HEK293 (cell line): ENCODE data around the gene HOXB7.

ENCODE experiments used
- CTCF ChIA-PET: fragments of 350-600 bp; formaldehyde crosslinking; extraction: SDS; loops from one replicate; lab custom pipeline; 2021; ENCODE audit warnings: antibody characterized with exemption; lab: Yijun Ruan, JAX
- POLR2A ChIA-PET: fragments of 300-600 bp; formaldehyde crosslinking; extraction: SDS; loops from one replicate; lab custom pipeline; 2020; ENCODE audit warnings: antibody characterized with exemption, inconsistent platforms; lab: Yijun Ruan, JAX
- H3K27ac ChIP-seq: fragments of 200-500 bp; sonication (Bioruptor generic); 2 replicates; pipeline ENCODE4 v1.5.1; 2014; ENCODE audit warnings: low read depth, low read length, control low read depth, inconsistent platforms; ENCODE audit errors: extremely low read depth
- H3K36me3 ChIP-seq, 2 experiments: fragments of 200-500 bp in 1 of 2; sonication (Bioruptor generic) in 1 of 2; 1 replicate in 1 of 2; 2 replicates in 1 of 2; pipeline ENCODE4 v1.5.1; 2014 to 2017; ENCODE audit warnings: inconsistent platforms in 2 of 2, low read length in 2 of 2; ENCODE audit not compliant: control insufficient read depth in 2 of 2, insufficient read depth in 1 of 2
- H3K4me1 ChIP-seq: fragments of 200-500 bp; sonication (Bioruptor generic); 2 replicates; pipeline ENCODE4 v1.5.1; 2014; ENCODE audit warnings: mild to moderate bottlenecking, low read length, inconsistent platforms; ENCODE audit not compliant: control insufficient read depth, insufficient read depth
- H3K4me3 ChIP-seq: 2 replicates; pipeline ENCODE4 v1.5.1; 2011; ENCODE audit warnings: low read depth, mild to moderate bottlenecking, control low read depth, low read length, moderate library complexity
- H3K9me3 ChIP-seq: fragments of 200-500 bp; sonication (Bioruptor generic); 2 replicates; pipeline ENCODE4 v1.5.1; 2014; ENCODE audit warnings: low read depth, low read length, inconsistent platforms; ENCODE audit not compliant: control insufficient read depth, insufficient read depth
- ELK4 ChIP-seq: IDR thresholded peaks from 2 replicates; pipeline ENCODE4 v1.6.1; 2011; ENCODE audit warnings: mild to moderate bottlenecking, low read depth, low read length, borderline replicate concordance
- FEZF1 ChIP-seq: fragments of 450-650 bp; formaldehyde crosslinking; IDR thresholded peaks from 2 replicates; pipeline ENCODE4 v1.5.1; 2016; ENCODE audit warnings: missing biosample characterization, missing genetic modification characterization
- KLF7 ChIP-seq: fragments of 450-650 bp; formaldehyde crosslinking; IDR thresholded peaks from 2 replicates; pipeline ENCODE4 v1.5.1; 2016; ENCODE audit warnings: missing biosample characterization, missing genetic modification characterization, borderline replicate concordance
- PRDM1 ChIP-seq: fragments of 450-650 bp; formaldehyde crosslinking; IDR thresholded peaks from 2 replicates; pipeline ENCODE4; 2016; ENCODE audit warnings: missing biosample characterization, missing genetic modification characterization
- PRDM10 ChIP-seq: fragments of 450-650 bp; formaldehyde crosslinking; IDR thresholded peaks from 2 replicates; pipeline ENCODE4 v1.5.1; 2016; ENCODE audit warnings: missing biosample characterization, missing genetic modification characterization
- SP2 ChIP-seq: fragments of 450-650 bp; formaldehyde crosslinking; IDR thresholded peaks from 2 replicates; pipeline ENCODE4 v1.5.1; 2016; ENCODE audit warnings: missing biosample characterization, missing genetic modification characterization
- ZFP69B ChIP-seq: fragments of 450-650 bp; formaldehyde crosslinking; IDR thresholded peaks from 2 replicates; pipeline ENCODE4 v1.5.1; 2016; ENCODE audit warnings: missing biosample characterization, missing genetic modification characterization
- ZNF214 ChIP-seq: fragments of 450-650 bp; formaldehyde crosslinking; IDR thresholded peaks from 2 replicates; pipeline ENCODE4 v1.5.1; 2017; ENCODE audit warnings: missing biosample characterization, mild to moderate bottlenecking, missing genetic modification characterization, borderline replicate concordance
- ZNF366 ChIP-seq: fragments of 450-650 bp; formaldehyde crosslinking; conservative IDR thresholded peaks from 2 replicates; pipeline ENCODE4 v1.5.1; 2016; ENCODE audit warnings: missing biosample characterization, missing genetic modification characterization
- ZNF404 ChIP-seq: fragments of 450-650 bp; formaldehyde crosslinking; IDR thresholded peaks from 2 replicates; pipeline ENCODE4 v1.5.1; 2017; ENCODE audit warnings: missing biosample characterization, missing genetic modification characterization
- ZNF449 ChIP-seq: fragments of 450-650 bp; formaldehyde crosslinking; IDR thresholded peaks from 2 replicates; pipeline ENCODE4 v1.5.1; 2017; ENCODE audit warnings: missing biosample characterization, mild to moderate bottlenecking, missing genetic modification characterization, moderate library complexity
- ZNF549 ChIP-seq: fragments of 450-650 bp; IDR thresholded peaks from 2 replicates; pipeline ENCODE4 v1.5.1; 2018; ENCODE audit warnings: missing biosample characterization, missing genetic modification characterization, mild to moderate bottlenecking, inconsistent platforms, moderate library complexity
- ZNF596 ChIP-seq: fragments of 450-650 bp; IDR thresholded peaks from 2 replicates; pipeline ENCODE4 v1.5.0; 2018; ENCODE audit warnings: missing biosample characterization, mild to moderate bottlenecking, missing genetic modification characterization, moderate library complexity

HOXB7 gene

GRCh38 chr17:48639982-48640857 is 29.4 kb upstream of the HOXB7 start:
- H3K9me3 ChIP-seq = no peaks in the 10 kb centered on the region
- CTCF ChIA-PET = interaction anchor here (0.5 to 2.2 kb wide), 4 partner anchors 10 to 215 kb away, joined by 3 to 6 read pairs (median 5); no protein-coding TSS in a partner anchor
- H3K36me3 ChIP-seq = peaks cover 8 to 39% of the 10 kb centered on the region in 2 experiments; a peak in 1 of 3 replicates

GRCh38 chr17:48639136-48639535 is 28.3 kb upstream of the HOXB7 start:
- TF ChIP-seq SP2 (tag by site-specific recombination) (peak; percentile 31; the same call in 1 of the 2 replicates), ZNF404 (no peak), ZNF549 (tag by site-specific recombination) (no peak), KLF7 (tag by site-specific recombination) (no peak), ZFP69B (tag by site-specific recombination) (no peak), FEZF1 (tag by site-specific recombination) (0 out of 2 replicates have a peak, but pooled peaks have one; percentile 14), ZNF596 (tag by site-specific recombination) (no peak), ZNF366 (no peak), ZNF214 (tag by site-specific recombination) (no peak), ZNF449 (tag by site-specific recombination) (no peak), PRDM1 (tag by site-specific recombination) (no peak)
- Histone ChIP-seq H3K4me3 (no peak overlapping the region), H3K27ac (no peak overlapping the region), H3K4me1 (0 out of 2 replicates have a peak, but pooled peaks cover 2% of the 10 kb centered on the region), H3K36me3 (peaks cover 8 to 45% of the 10 kb centered on the region in 2 experiments; a peak in 2 of 3 replicates), H3K9me3 (no peaks in the 10 kb centered on the region)
- ChIA-PET CTCF (interaction anchor here (0.6 to 2.2 kb wide), 3 partner anchors 9 to 377 kb away, joined by 3 to 6 read pairs (median 3); no protein-coding TSS in a partner anchor), POLR2A (interaction anchor here (1.6 to 1.9 kb wide), 2 partner anchors 10 to 13 kb away, joined by 6 to 7 read pairs; partner anchors contain the start of gene HOXB9)

More at GRCh38 chr17:48639982-48640857, 29.4 kb upstream of the HOXB7 start:
- POLR2A ChIA-PET = interaction anchor here (1.6 to 1.9 kb wide), 2 partner anchors 11 to 14 kb away, joined by 6 to 7 read pairs; partner anchors contain the start of gene HOXB9
- TF ChIP-seq ELK4 = no peak
- TF ChIP-seq PRDM10 (tag by site-specific recombination) = peak; percentile 89
- Histone ChIP-seq H3K27ac (no peak overlapping the region), H3K4me1 (peaks cover 3% of the 10 kb centered on the region), H3K4me3 (no peak overlapping the region)
